RPMI7951 (cell line): ENCODE measurements around the gene TMEM164. TPM values are rescaled to one million over a fixed set of nuclear protein-coding genes. Genes with fewer than 3 reads are reported as not detected.

Experiments
- DNase-seq: peaks from one replicate; pipeline ENCODE4 v3.0.0-alpha.2; 2012; ENCODE audit warnings: low read depth
- total RNA-seq: library from RNA; depleted of rRNA; stranded (reverse); fragments of >200 nt; shearing (Covaris generic); gene quantifications from 2 replicates; pipeline ENCODE4 v1.2.3, GENCODE V29; 2014

TMEM164 gene
- total RNA-seq, 1 experiment from 2014 or later: 8.3 TPM

DNA sequence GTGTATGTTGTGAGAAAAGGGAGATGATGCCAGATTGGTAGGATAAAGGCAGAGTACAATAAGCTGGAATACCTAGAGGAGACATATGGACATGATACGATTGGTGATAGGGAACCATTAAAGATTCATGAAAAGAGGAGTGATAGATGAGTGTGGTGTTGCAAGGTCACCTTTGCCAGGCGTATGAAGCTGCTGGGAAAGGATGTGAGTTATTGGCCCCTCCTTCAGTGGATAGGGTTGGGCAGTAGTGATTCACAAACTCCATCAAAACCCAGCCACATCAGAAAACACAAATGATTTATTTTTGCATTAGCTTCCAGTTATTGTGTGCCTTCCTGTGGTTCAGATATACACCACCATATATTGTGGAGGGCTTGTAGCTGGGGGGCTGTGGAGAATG is 34.3 kb downstream of the TMEM164 start:
- no peak for DNase-seq

GRCh38 chrX:110038900-110039299 is 36.0 kb downstream of the TMEM164 start:
- DNase-seq: no peak

GRCh38 chrX:110041980-110042379 is 39.1 kb downstream of the TMEM164 start:
- no peak for DNase-seq

GRCh38 chrX:110042496-110042895 is 39.6 kb downstream of the TMEM164 start:
- no peak for DNase-seq

DNA sequence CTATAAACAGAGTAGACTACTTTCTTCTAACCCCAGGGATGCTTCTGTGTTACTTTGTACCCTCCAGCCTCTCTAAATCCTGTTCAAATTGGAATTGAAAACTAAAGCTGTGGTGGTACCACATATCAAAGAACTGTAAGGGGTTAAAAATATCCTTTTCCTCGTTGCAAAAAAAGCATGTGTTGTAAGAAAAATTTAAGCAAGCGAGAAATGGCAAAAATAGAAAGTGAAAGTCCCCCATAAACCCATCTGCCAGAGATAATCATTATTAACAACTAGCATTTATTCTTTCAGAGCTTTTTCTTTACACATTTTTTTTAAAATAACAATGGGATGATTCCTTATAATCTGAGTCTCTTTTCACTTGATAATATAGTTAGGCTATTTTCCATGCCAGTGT is 40.6 kb downstream of the TMEM164 start:
- DNase-seq: no peak

GRCh38 chrX:110044346-110045249 is 41.7 kb downstream of the TMEM164 start:
- no peak for DNase-seq

GRCh38 chrX:110045421-110045820 is 42.5 kb downstream of the TMEM164 start:
- no peak for DNase-seq

DNA sequence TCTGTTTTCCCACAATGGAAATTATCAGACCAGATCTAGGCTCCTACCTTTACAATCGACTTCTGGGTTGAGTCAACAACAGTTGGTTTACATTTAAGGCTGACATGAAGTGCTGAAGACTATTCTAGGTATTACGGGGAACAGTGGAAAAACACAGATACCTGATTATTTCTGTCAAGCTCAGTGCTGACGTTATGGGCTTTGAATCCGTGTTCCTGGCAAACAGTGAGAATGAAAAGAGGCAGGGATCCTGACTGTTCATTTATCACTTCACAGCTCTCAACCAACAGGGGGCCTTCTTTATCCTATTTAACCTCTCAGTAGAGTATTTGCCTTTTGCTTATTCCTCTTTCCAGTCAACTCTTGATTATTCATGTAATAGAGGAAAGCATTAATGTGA is 43.1 kb downstream of the TMEM164 start:
- DNase-seq: no peak

DNA sequence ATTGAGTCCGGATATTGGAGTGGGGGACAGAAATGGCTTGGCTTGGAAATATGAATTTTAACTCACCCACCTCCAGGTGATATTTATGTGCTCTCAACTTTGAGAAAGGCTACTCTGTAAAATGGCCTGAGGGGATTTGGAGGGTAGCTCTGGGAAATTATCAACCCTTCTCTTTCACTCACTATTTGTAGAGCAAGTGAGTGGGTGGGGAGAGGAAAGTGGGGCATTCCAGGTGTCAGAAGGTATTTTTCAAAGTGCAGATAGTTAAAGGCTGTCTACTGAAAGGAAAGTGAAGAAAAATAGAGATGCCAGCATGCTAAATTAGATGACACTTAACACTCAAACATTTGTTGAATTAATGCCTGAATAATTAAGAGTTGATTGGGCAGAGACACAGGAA is 44.1 kb downstream of the TMEM164 start:
- DNase-seq: no peak

DNA sequence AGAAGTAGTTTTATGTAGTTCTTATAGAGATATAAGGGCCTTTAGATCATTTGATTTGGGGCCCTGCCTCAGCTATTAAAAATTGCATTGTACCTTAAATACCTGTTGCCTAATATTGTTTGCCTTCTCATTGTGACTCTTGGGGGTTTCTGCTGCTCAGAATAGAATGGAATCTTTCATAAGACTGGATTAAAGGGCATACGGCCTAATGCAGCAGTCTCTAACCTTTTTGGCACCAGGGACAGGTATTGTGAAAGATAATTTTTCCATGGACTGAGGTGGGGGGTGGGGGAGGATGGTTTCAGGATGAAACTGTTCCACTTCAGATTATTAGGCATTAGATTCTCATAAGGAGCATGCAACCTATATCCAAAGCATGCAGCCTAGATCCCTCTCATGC is 46.2 kb downstream of the TMEM164 start:
- no peak for DNase-seq

DNA sequence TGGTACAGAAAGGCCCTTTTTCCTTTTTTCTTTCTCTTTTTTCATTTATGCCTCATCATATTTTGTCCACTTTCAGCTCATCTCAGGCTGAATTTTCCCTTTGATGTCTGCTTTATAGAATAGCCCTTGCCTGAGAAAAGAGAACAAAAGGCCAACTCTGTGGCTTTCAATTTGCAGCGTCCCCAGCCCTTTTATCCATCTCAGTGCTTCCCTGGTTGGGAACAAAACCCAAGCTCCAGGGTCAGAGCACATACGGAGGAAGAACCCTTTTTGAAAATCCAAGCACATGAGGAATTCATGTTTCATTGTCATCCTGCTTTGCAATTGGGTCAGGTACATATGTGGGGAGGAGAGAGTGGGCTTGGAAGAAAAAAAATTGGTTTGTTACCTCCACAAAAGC is 47.5 kb downstream of the TMEM164 start:
- no peak for DNase-seq

GRCh38 chrX:110050901-110051300 is 48.0 kb downstream of the TMEM164 start:
- DNase-seq: no peak

DNA sequence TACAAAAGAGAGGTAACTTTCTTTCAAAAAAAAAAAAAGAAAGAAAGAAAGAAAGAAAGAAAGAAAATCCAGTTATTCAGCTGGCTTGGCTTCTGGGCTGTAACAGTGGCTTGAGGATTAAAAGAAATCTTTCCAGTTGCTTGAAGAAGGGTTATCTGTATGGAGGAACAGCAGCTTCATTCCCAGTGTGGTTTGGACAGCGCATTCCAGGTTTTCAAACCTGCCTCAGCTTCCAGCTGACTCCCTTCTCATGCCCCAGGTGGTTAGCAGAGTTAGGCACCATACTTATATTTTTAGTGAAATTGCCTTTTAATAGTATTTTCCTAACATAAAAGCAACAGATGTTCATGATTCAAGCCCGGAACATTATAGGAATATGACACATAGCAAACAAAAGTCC is 48.6 kb downstream of the TMEM164 start:
- DNase-seq: no peak

- no peak for DNase-seq
These were observed 49.4 kb downstream of the TMEM164 start for GRCh38 chrX:110052303-110052702.

DNA sequence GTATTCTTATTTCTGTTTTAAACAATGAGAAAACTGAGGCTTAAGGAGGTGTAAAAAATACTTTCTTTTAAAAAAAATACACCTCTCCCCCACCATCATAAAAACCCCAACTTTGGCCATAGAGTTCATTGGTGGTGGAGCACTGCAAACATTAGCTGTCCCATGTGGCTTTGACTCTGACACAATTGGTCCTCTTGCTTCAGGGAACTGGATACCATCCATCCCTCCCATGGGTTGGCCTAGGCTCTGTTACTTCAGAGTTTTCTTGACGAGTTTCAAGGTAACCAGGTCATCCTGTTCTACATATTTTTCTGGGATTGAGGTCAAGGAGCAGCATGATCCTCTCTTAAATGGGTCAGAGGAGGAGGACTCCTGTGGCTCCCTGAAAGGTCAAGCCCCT is 50.5 kb downstream of the TMEM164 start:
- no peak for DNase-seq

GRCh38 chrX:110055616-110056015 is 52.7 kb downstream of the TMEM164 start:
- peak; percentile 34 for DNase-seq

- DNase-seq: no peak
These were observed 53.5 kb downstream of the TMEM164 start for GRCh38 chrX:110056419-110056818.

DNA sequence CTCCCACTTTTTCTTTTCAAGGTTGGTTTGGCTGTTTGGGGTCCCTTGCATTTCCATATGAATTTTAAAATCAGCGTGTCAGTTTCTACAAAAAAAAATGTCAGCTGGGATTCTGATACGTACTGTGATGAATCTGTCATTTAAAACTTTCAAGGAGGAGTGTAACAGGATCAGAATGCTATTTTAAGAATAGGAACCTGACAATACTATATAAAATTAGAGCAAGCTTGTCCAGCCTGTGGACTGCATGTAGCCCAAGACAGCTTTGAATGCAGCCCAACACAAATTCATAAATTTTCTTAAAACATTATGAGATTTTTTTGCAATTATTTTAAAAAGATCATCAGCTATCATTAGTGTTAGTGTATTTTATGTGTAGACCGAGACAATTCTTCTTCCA is 56.5 kb downstream of the TMEM164 start:
- no peak for DNase-seq

GRCh38 chrX:110060317-110060716 is 57.4 kb downstream of the TMEM164 start:
- no peak for DNase-seq

- DNase-seq: peak; percentile 37
These were observed 58.1 kb downstream of the TMEM164 start for GRCh38 chrX:110060846-110061537.

DNA sequence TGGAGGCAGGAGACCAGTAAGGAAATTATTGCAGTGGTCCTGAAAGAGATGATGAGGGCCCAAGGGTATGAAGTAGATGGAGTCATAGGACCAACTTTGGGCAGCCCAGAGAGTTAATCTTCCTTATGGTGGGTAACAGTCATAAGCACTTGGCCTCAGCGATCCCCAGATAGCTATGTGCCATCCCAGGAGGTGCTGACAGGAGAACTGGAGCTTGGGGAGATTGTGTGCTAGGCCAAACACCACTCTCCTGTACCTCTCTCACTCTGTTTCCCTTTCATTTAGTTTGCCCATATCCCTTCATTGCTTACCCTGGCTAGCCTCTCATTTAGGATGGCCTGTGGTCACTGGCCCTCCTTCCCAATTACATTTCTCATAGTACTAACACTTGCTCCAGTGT is 60.0 kb downstream of the TMEM164 start:
- DNase-seq: no peak

GRCh38 chrX:110066488-110067225 is 63.7 kb downstream of the TMEM164 start:
- DNase-seq: no peak
